BLaER1 treated with 17β-estradiol and CSF1 and Interleukin-3, amounts not matched to agents 10 nM and 100 nM (cell line): Measurements from ENCODE around the gene WAPL.

Experiments used
- H3K27ac ChIP-seq, 11 experiments: shearing (Covaris generic); formaldehyde crosslinking; 2 replicates each; pipeline ENCODE4 v1.8.1; 2022
- H3K27me3 ChIP-seq, 11 experiments: shearing (Covaris generic); formaldehyde crosslinking; 2 replicates each; pipeline ENCODE4 v1.8.1; 2022
- H3K36me3 ChIP-seq, 11 experiments: shearing (Covaris generic); formaldehyde crosslinking; 2 replicates each; pipeline ENCODE4 v1.8.1; 2022
- H3K4me1 ChIP-seq, 10 experiments: shearing (Covaris generic); formaldehyde crosslinking; 2 replicates each; pipeline ENCODE4 v1.8.1; 2022
- H3K4me2 ChIP-seq, 11 experiments: shearing (Covaris generic); formaldehyde crosslinking; 2 replicates each; pipeline ENCODE4 v1.8.1; 2022
- H3K4me3 ChIP-seq, 10 experiments: shearing (Covaris generic); formaldehyde crosslinking; 2 replicates each; pipeline ENCODE4 v1.8.1; 2022
- H3K9ac ChIP-seq, 11 experiments: shearing (Covaris generic); formaldehyde crosslinking; 2 replicates each; pipeline ENCODE4 v1.8.1; 2022
- H3K9me3 ChIP-seq, 11 experiments: shearing (Covaris generic); formaldehyde crosslinking; replicated peaks in 1 of 11; 2 replicates each; pipeline ENCODE4 v1.8.1; 2022
- H4K20me1 ChIP-seq, 11 experiments: shearing (Covaris generic); formaldehyde crosslinking; 2 replicates each; pipeline ENCODE4 v1.8.1; 2022
- Cebpa-rat ChIP-seq, 11 experiments: shearing (Covaris generic); IDR thresholded peaks; 2 replicates each; pipeline ENCODE4 v1.8.1; 2022

The WAPL gene

DNA sequence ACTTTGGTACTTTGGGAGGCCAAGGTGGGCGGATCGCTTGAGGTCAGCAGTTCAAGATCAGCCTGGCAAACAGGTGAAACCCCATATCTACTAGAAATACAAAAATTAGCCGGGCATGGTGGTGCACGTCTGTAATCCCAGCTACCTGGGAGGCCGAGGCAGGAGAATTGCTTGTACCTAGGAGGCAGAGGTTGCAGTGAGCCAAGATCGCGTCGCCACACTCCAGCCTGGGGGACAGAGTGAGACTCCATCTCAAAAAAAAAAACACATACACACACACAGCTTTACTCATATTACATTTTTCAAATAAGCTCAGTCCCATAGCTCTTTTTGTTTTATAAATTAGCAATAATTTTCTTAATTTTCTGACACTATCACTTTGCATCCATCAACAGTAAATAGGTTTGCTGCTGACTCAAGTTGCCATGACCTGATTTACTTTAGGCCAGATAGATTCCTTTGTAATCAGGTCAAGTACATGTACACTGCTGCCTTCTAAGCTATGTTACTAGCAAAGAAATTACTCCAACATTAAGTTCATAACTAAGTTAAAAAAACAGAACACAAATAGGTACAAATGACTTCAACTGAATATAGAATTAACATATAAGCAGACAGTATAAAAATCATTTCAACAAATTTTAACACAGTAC is 31.5 kb downstream of the WAPL start:
- Histone ChIP-seq H3K4me3 (no peak overlapping the region), H3K4me1 (peaks cover 0 to 8% (median 0%) of the 10 kb centered on the region in 10 experiments; a peak in 4 of 20 replicates)

DNA sequence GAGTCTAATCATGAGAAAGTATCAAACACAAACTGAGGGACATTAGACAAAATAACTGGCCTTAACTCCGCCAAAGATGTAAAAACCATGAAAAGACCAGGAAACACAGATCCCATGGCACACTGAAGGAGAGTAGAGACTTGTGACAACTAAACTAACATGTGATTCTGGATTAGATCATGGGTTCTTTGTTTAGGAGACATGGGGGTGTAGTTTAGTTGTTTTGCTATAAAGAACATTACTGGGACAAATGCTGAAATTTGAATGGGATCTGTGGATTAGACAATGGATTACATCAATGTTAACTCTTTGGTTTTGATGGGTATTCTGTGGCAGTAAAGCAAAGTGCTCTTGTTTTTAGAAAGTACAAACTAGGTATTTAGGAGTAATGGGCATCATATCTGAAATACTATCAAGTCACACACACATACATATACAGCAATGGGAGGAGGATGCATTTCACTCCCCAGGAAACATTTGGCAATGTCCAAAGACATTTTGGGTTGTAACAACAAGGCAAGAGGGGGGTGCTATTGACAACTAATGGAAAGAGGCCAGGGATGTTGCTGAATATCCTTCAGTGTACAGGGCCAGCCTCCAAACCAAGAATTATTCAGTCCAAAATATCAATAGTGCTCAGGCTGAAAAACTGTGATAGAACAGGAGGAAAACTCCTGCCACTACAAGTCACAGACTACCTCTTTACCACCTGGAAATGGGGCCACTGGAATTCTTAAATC is 32.4 kb downstream of the WAPL start:
- Histone ChIP-seq H3K4me1 (peaks cover 0 to 9% (median 0%) of the 10 kb centered on the region in 10 experiments; a peak in 4 of 20 replicates), H3K4me2 (no peak overlapping the region), H3K27me3 (no peaks in the 10 kb centered on the region), H3K9ac (no peak overlapping the region), H3K36me3 (peaks cover 85 to 99% (median 89%) of the 10 kb centered on the region in 11 experiments), H3K9me3 (no peaks in the 10 kb centered on the region), H3K27ac (no peak overlapping the region), H4K20me1 (peaks cover 59 to 95% (median 88%) of the 10 kb centered on the region in 11 experiments), H3K4me3 (no peak overlapping the region)
- no peak for TF ChIP-seq Cebpa-rat (IDR thresholded peaks at IDR 0.05)

More for the DNA sequence above, 31.5 kb downstream of the WAPL start:
- H3K27ac ChIP-seq, result no peak overlapping the region
- H4K20me1 ChIP-seq, result peaks cover 65 to 97% (median 91%) of the 10 kb centered on the region in 11 experiments
- no peak overlapping the region for H3K4me2 ChIP-seq
- H3K9me3 ChIP-seq, result no peaks in the 10 kb centered on the region
- TF ChIP-seq Cebpa-rat (IDR thresholded peaks at IDR 0.05), result no peak
- H3K36me3 ChIP-seq, result peaks cover 86 to 100% (median 91%) of the 10 kb centered on the region in 11 experiments
- H3K27me3 ChIP-seq, result no peaks in the 10 kb centered on the region
- H3K9ac ChIP-seq, result no peak overlapping the region

DNA sequence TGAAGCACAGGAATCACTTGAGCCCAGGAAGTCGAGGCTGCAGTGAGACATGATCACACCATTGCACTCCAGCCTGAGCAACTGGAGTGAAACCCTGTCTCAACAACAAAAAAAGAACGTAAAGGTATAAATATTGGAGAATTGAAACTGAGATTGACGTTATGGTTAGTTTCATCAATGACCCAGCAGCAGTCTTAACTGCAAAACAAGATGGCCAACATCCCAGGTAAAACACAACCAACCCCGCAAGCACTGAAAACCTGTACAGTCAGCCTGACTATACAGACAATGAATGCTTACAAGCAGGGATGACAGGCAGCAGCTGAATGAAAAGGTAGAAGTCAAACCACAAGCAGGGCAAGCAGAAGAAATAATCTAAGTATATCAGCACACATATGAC is 34.7 kb downstream of the WAPL start:
- no peak overlapping the region for H3K4me2 ChIP-seq
- no peak for TF ChIP-seq Cebpa-rat (IDR thresholded peaks at IDR 0.05)
- H3K27me3 ChIP-seq, result no peaks in the 10 kb centered on the region
- H3K9ac ChIP-seq, result no peak overlapping the region
- no peak overlapping the region for H3K27ac ChIP-seq
- H3K9me3 ChIP-seq, result no peaks in the 10 kb centered on the region
- H4K20me1 ChIP-seq, result peaks cover 40 to 94% (median 75%) of the 10 kb centered on the region in 11 experiments
- H3K4me3 ChIP-seq, result no peak overlapping the region
- H3K4me1 ChIP-seq, result peaks cover 0 to 9% (median 0%) of the 10 kb centered on the region in 10 experiments; a peak in 4 of 20 replicates
- peaks cover 85 to 99% (median 92%) of the 10 kb centered on the region in 11 experiments for H3K36me3 ChIP-seq

DNA sequence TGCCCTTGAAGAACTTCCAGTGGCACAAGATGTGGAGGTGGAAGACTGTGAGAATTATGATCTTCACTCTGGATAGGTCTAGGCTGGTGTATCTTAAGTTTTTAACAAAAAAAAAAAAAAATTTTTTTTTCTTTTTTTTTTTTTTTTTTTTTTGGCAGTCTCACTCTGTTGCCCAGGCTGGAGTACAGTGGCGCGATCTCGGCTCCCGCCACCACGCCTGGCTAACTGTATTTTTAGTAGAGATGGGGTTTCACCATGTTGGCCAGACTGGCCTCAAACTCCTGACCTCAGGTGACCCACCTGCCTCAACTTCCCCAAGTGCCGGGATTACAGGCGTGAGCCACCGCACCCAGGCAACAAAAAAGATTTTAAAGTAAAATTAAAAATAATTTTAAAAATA is 37.9 kb downstream of the WAPL start:
- H3K4me3 ChIP-seq, result no peak overlapping the region
- no peak overlapping the region for H3K9ac ChIP-seq
- H3K4me2 ChIP-seq, result no peak overlapping the region
- peaks cover 82 to 99% (median 86%) of the 10 kb centered on the region in 11 experiments for H3K36me3 ChIP-seq
- H3K27ac ChIP-seq, result no peak overlapping the region
- peaks cover 26 to 92% (median 57%) of the 10 kb centered on the region in 11 experiments; a peak in 20 of 22 replicates for H4K20me1 ChIP-seq
- no peak for TF ChIP-seq Cebpa-rat (IDR thresholded peaks at IDR 0.05)
- no peaks in the 10 kb centered on the region for H3K27me3 ChIP-seq
- peaks cover 0 to 9% (median 0%) of the 10 kb centered on the region in 10 experiments; a peak in 4 of 20 replicates for H3K4me1 ChIP-seq
- no peaks in the 10 kb centered on the region for H3K9me3 ChIP-seq

DNA sequence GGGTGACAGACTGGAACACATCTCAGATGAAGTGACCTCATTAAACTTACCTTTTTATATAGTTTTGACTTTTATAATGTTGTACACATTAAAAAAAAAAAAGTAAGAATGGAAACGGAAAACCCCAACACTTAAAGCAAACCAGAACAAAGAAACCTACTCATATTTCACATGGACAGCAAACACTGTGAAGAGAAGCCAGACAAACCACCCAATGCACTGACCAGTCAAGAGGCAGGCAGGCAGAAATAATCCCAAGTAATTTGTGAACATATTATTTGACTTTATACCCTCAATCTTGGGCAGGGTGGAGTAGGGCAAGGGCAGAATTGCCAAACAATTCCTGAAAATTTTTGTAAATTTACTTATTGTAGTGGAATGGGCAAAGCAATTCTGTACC is 39.8 kb downstream of the WAPL start:
- Histone ChIP-seq H4K20me1 (peaks cover 20 to 90% (median 57%) of the 10 kb centered on the region in 11 experiments; a peak in 20 of 22 replicates), H3K27ac (no peak overlapping the region), H3K9me3 (no peaks in the 10 kb centered on the region), H3K9ac (no peak overlapping the region), H3K4me2 (no peak overlapping the region), H3K36me3 (peaks cover 79 to 99% (median 85%) of the 10 kb centered on the region in 11 experiments), H3K4me1 (peaks cover 0 to 9% (median 0%) of the 10 kb centered on the region in 10 experiments; a peak in 4 of 20 replicates), H3K4me3 (no peak overlapping the region), H3K27me3 (no peaks in the 10 kb centered on the region)
- no peak for TF ChIP-seq Cebpa-rat (IDR thresholded peaks at IDR 0.05)

DNA sequence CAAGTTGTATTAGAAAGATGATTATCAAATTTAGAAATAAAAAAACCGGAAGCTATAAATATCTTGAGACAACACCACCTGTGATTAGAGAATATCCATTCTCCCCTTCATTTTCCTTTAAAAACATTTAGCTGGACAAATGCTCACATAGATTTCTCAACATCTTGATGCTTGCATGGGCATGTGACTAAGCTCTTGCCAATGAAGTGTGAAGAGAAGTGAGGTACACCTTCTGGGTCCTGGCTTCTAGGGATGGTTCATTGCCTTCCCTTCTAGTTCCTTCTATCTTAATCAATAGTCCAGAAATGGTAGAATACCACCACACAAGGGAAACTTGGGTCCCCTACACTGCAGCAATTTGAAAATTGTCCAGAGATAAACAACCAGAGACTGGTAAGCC is 41.0 kb downstream of the WAPL start:
- Histone ChIP-seq H3K36me3 (peaks cover 77 to 99% (median 86%) of the 10 kb centered on the region in 11 experiments), H4K20me1 (peaks cover 9 to 89% (median 48%) of the 10 kb centered on the region in 11 experiments; a peak in 18 of 22 replicates), H3K9ac (no peak overlapping the region), H3K9me3 (no peaks in the 10 kb centered on the region), H3K4me3 (no peak overlapping the region), H3K4me2 (no peak overlapping the region), H3K4me1 (peaks cover 0 to 5% (median 0%) of the 10 kb centered on the region in 10 experiments; a peak in 2 of 20 replicates), H3K27me3 (no peaks in the 10 kb centered on the region), H3K27ac (no peak overlapping the region)
- TF ChIP-seq Cebpa-rat (IDR thresholded peaks at IDR 0.05), result no peak

DNA sequence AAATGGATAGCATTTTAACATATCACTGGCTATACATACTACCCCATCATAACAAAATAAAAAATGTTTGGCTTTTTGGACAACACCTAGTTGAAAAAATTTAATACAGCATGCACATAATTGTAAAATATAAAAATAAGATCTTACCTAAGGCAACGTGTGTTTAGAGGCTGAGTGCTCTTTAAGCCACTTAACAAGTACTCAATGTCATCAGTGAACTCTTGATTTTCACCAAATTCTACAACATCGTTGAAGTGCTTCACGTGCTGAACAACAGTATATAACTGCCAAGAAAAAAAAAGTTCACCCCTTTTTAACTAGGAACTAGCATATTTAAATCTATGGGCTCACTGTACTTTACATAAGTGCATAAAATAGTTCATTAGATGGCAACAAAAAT is 49.5 kb downstream of the WAPL start:
- Histone ChIP-seq H3K9me3 (no peaks in the 10 kb centered on the region), H3K36me3 (peaks cover 93 to 100% (median 98%) of the 10 kb centered on the region in 11 experiments), H3K9ac (no peak overlapping the region), H4K20me1 (peaks cover 10 to 83% (median 27%) of the 10 kb centered on the region in 11 experiments; a peak in 15 of 22 replicates), H3K27ac (no peak overlapping the region), H3K27me3 (no peaks in the 10 kb centered on the region), H3K4me3 (no peak overlapping the region), H3K4me2 (no peak overlapping the region), H3K4me1 (no peaks in the 10 kb centered on the region)
- TF ChIP-seq Cebpa-rat (IDR thresholded peaks at IDR 0.05), result no peak

DNA sequence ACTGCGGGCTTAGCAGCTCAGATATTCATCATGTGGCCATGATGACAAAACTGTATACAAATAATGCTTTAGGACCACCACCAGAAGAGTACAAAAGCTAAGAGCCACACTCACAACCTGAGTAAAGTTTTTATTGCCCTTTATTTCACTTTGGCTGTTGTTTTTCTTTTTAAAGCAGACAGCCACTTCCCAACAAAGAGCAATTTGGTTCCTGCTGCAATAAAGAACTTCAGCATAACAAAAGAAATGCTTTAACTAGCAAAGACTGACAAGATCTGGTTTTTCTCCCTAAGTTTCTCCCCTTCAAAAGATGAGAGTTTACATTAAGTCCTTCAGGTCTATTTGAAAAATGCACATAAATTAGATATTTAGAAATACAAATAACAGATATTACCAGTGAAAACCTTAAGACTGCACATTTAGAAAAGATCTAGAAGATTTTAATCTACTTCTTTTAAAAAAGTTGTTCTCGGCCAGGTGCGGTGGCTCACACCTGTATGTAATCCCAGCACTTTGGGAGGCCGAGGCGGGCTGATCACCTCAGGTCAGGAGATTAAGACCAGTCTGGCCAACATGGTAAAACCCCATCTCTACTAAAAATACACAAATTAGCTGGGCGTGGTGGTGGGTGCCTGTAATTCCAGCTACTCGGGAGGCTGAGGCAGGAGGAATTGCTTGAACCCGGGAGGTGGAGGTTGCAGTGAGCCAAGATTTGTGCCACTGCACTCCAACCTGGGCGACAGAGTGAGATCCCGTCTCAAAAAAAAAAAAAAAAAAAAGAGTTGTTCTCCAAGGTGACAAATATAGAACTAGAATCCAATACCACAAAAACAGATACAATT is 59.4 kb downstream of the WAPL start:
- Histone ChIP-seq H3K27me3 (no peaks in the 10 kb centered on the region), H3K36me3 (peaks cover 89 to 100% (median 99%) of the 10 kb centered on the region in 11 experiments), H3K4me3 (no peak overlapping the region), H3K9ac (no peak overlapping the region), H3K9me3 (peaks cover 0 to 12% (median 6%) of the 10 kb centered on the region in 11 experiments; a peak in 15 of 22 replicates), H3K4me2 (no peak overlapping the region), H3K4me1 (no peaks in the 10 kb centered on the region), H3K27ac (no peak overlapping the region), H4K20me1 (peaks cover 0 to 58% (median 13%) of the 10 kb centered on the region in 11 experiments; a peak in 14 of 22 replicates)
- TF ChIP-seq Cebpa-rat (IDR thresholded peaks at IDR 0.05), result no peak
